HL-60 (cell line): ENCODE results near the gene ITPRIPL2.

Experiments
- DNase-seq, 2 experiments: peaks; one replicate each; pipeline ENCODE4 v3.0.0-alpha.2; 2010 to 2020; ENCODE audit warnings: low read depth in 1 of 2, low spot score in 1 of 2
- H3K27ac ChIP-seq: fragments of 250-450 bp; sonication (Bioruptor Pico); replicated peaks from 2 replicates; pipeline ENCODE4 v1.5.1; 2020; ENCODE audit warnings: mild to moderate bottlenecking, moderate library complexity
- H3K27me3 ChIP-seq: fragments of 250-450 bp; sonication (Bioruptor Pico); 2 replicates; pipeline ENCODE4 v1.5.1; 2021; ENCODE audit warnings: mild to moderate bottlenecking, moderate library complexity; ENCODE audit not compliant: insufficient read depth, poor library complexity, severe bottlenecking
- H3K4me3 ChIP-seq: replicated peaks from 2 replicates; pipeline ENCODE4 v1.5.1; 2011; ENCODE audit warnings: mild to moderate bottlenecking, control low read depth, low read length; ENCODE audit not compliant: insufficient read depth
- GABPA ChIP-seq: IDR thresholded peaks from 2 replicates; pipeline ENCODE4 v1.6.1; 2012; ENCODE audit warnings: low read depth
- POLR2AphosphoS5 ChIP-seq: IDR thresholded peaks from 2 replicates; pipeline ENCODE4 v1.6.1; 2012; ENCODE audit warnings: low read depth
- SPI1 ChIP-seq: IDR thresholded peaks from 2 replicates; pipeline ENCODE4 v1.6.1; 2012; ENCODE audit warnings: low read depth, mild to moderate bottlenecking, borderline replicate concordance
- TF ChIP-seq, protein P1 (sequence below): IDR thresholded peaks from 2 replicates; pipeline ENCODE4 v1.6.1; 2012; ENCODE audit warnings: low read depth; ENCODE audit not compliant: insufficient replicate concordance
- TF ChIP-seq, protein P2 (sequence below): IDR thresholded peaks from one replicate; pipeline ENCODE4 v1.5.1; 2011; ENCODE audit warnings: low read length, control low read depth, inconsistent platforms; ENCODE audit not compliant: insufficient read depth

The ITPRIPL2 gene

DNA sequence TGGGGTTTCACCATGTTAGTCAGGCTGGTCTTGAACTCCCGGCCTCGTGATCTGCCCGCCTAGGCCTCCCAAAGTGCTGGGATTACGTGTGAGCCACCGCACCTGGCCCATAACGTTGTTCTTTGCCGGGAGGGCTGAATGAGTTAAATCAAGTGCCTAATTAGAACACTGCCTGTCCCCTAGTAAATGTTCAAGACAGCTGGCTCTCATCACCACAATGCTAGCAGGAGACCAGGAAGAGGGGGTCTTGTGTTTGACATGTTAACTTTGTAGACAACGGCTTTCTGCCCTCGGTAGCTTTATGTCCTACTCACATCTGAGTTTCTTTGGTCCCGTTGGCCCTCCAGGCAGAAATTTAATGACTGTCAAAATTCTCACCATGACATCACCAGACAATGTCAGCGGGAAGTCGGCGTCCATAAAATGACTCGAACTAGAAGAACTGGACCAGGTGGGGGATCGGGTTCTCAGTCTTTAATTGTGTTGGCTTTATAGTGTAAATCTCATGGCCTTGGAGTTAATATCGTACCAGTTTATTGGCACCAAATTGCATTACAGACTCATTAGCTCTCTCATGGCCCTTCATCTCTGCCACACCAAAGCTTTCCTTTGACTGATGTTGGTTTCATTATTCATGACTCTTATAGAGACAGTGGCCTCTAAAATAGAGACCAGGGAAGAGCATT is 11.4 kb upstream of the ITPRIPL2 start:
- H3K27ac ChIP-seq, result no peak overlapping the region
- DNase-seq, result no peak
- TF ChIP-seq POLR2AphosphoS5 (no peak), SPI1 (no peak), GABPA (no peak)
- TF ChIP-seq, protein P1, sequence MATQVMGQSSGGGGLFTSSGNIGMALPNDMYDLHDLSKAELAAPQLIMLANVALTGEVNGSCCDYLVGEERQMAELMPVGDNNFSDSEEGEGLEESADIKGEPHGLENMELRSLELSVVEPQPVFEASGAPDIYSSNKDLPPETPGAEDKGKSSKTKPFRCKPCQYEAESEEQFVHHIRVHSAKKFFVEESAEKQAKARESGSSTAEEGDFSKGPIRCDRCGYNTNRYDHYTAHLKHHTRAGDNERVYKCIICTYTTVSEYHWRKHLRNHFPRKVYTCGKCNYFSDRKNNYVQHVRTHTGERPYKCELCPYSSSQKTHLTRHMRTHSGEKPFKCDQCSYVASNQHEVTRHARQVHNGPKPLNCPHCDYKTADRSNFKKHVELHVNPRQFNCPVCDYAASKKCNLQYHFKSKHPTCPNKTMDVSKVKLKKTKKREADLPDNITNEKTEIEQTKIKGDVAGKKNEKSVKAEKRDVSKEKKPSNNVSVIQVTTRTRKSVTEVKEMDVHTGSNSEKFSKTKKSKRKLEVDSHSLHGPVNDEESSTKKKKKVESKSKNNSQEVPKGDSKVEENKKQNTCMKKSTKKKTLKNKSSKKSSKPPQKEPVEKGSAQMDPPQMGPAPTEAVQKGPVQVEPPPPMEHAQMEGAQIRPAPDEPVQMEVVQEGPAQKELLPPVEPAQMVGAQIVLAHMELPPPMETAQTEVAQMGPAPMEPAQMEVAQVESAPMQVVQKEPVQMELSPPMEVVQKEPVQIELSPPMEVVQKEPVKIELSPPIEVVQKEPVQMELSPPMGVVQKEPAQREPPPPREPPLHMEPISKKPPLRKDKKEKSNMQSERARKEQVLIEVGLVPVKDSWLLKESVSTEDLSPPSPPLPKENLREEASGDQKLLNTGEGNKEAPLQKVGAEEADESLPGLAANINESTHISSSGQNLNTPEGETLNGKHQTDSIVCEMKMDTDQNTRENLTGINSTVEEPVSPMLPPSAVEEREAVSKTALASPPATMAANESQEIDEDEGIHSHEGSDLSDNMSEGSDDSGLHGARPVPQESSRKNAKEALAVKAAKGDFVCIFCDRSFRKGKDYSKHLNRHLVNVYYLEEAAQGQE, result no peak
- TF ChIP-seq, protein P2, sequence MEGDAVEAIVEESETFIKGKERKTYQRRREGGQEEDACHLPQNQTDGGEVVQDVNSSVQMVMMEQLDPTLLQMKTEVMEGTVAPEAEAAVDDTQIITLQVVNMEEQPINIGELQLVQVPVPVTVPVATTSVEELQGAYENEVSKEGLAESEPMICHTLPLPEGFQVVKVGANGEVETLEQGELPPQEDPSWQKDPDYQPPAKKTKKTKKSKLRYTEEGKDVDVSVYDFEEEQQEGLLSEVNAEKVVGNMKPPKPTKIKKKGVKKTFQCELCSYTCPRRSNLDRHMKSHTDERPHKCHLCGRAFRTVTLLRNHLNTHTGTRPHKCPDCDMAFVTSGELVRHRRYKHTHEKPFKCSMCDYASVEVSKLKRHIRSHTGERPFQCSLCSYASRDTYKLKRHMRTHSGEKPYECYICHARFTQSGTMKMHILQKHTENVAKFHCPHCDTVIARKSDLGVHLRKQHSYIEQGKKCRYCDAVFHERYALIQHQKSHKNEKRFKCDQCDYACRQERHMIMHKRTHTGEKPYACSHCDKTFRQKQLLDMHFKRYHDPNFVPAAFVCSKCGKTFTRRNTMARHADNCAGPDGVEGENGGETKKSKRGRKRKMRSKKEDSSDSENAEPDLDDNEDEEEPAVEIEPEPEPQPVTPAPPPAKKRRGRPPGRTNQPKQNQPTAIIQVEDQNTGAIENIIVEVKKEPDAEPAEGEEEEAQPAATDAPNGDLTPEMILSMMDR, result no peak

DNA sequence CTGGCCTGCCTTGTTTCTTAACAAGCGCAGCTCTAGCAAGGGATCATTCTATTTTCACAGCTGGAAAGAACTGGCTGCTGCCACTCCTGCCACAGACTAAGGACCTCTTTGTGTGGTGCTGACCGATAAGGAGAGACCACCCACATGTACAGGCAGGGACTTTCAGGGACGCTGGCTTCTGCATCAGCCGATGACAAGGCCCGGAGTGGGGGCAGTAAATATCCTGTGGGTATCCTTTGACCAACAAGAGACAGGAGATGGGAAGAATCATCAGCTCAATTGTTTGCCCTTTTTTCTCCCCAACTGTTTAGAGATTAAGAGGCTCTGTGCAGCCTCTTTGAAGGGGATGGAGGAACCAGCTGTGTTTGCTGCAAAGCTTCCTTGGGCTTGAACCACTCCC is 9.2 kb upstream of the ITPRIPL2 start:
- TF ChIP-seq, protein P1, result no peak
- no peak for TF ChIP-seq POLR2AphosphoS5
- TF ChIP-seq, protein P2, result no peak
- no peak for TF ChIP-seq GABPA
- TF ChIP-seq SPI1, result no peak
- Histone ChIP-seq H3K4me3 (no peak overlapping the region), H3K27me3 (no peaks in the 10 kb centered on the region), H3K27ac (no peak overlapping the region)
- DNase-seq, result no peak

More for the DNA sequence above, 11.4 kb upstream of the ITPRIPL2 start:
- no peak overlapping the region for H3K4me3 ChIP-seq
- no peaks in the 10 kb centered on the region for H3K27me3 ChIP-seq

DNA sequence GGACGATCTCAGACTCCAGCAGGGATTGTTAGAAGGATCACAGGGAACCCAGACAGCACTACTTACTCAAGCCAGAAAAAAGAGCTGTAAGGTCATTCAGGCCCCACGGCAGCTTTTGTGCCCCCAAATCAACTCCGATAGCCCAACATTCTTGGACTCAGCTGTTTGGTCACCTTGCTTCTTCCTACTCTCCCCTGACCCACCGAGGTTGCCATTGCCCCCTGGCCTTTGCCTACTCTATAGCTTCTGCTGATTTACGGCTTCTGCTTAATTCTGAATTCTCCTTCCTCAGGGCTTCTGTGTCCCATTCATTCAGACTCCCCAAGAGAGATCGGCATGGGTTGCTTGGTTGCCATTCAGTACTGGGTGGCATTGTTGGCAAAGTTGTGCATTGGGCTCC is 8.6 kb upstream of the ITPRIPL2 start:
- H3K4me3 ChIP-seq, result no peak overlapping the region
- H3K27me3 ChIP-seq, result no peaks in the 10 kb centered on the region
- DNase-seq, result no peak
- TF ChIP-seq, protein P1, result no peak
- TF ChIP-seq GABPA (no peak), POLR2AphosphoS5 (no peak), SPI1 (no peak)
- TF ChIP-seq, protein P2, result no peak
- no peak overlapping the region for H3K27ac ChIP-seq
